GM12878 (cell line): ENCODE data around the gene CD276. TPM values are rescaled to one million over a fixed set of nuclear protein-coding genes. Genes with fewer than 3 reads are reported as not detected.

Experiments used
- ATAC-seq: fragments of 200-7000 bp; cut with Tn5 transposase; 3 replicates; pipeline ENCODE4 v1.9.1; 2020; ENCODE audit warnings: mild to moderate bottlenecking, moderate library complexity
- BruUV-seq: library from RNA; stranded (reverse); fragments of 400-500 nt; replicated peaks from 2 replicates; lab custom pipeline; 2021; lab: Mats Ljungman, UMichigan
- CTCF ChIA-PET: fragments of 300-600 bp; sonication (Branson Sonifier 250); formaldehyde crosslinking; extraction: SDS; loops from one replicate; lab custom pipeline; 2021; ENCODE audit warnings: inconsistent platforms; lab: Yijun Ruan, JAX
- POLR2A ChIA-PET: fragments of 350-600 bp; formaldehyde crosslinking; extraction: SDS; loops from one replicate; lab custom pipeline; 2021; ENCODE audit warnings: inconsistent platforms; lab: Charles Lee
- RAD21 ChIA-PET: fragments of 300-600 bp; sonication (Branson Sonifier 250); formaldehyde crosslinking; loops from one replicate; lab custom pipeline; 2023; ENCODE audit warnings: antibody characterized with exemption; ENCODE audit not compliant: unreplicated experiment; lab: Charles Lee
- SMC1A ChIA-PET: fragments of 300-600 bp; sonication (Branson Sonifier 250); formaldehyde crosslinking; loops from one replicate; lab custom pipeline; 2023; ENCODE audit not compliant: unreplicated experiment, uncharacterized antibody; lab: Charles Lee
- DNase-seq: peaks from one replicate; pipeline ENCODE4 v3.0.0-alpha.2; 2011; ENCODE audit warnings: low read depth, low spot score
- FAIRE-seq: peaks from 3 replicates; lab custom pipeline; 2011; peaks lifted over from hg19 to GRCh38; lab: Jason Lieb, UNC
- H2AFZ ChIP-seq: 2 replicates; pipeline ENCODE4 v1.6.0; 2011; ENCODE audit warnings: low read depth, low read length, control low read depth; ENCODE audit not compliant: control insufficient read depth
- H3K27ac ChIP-seq: 2 replicates; pipeline ENCODE4 v1.5.1; 2011; ENCODE audit warnings: control low read depth; ENCODE audit not compliant: control insufficient read depth, insufficient read depth
- H3K27me3 ChIP-seq, 2 experiments: replicated peaks in 1 of 2; 2 replicates each; pipeline versions ENCODE4 v1.6.0 to v1.6.1; 2011; ENCODE audit warnings: low read length in 1 of 2; ENCODE audit not compliant: control insufficient read depth in 2 of 2, insufficient read depth in 2 of 2
- H3K36me3 ChIP-seq, 2 experiments: 2 replicates each; pipeline ENCODE4 v1.5.1; 2011; ENCODE audit warnings: low read length in 1 of 2; ENCODE audit not compliant: control insufficient read depth in 2 of 2, insufficient read depth in 2 of 2
- H3K4me1 ChIP-seq: 2 replicates; pipeline ENCODE4 v1.6.1; 2011; ENCODE audit warnings: mild to moderate bottlenecking, low read length, moderate library complexity, mixed read lengths; ENCODE audit not compliant: control insufficient read depth, insufficient read depth
- H3K4me2 ChIP-seq: 2 replicates; pipeline ENCODE4 v1.6.0; 2011; ENCODE audit warnings: control low read depth; ENCODE audit not compliant: control insufficient read depth, insufficient read depth
- H3K4me3 ChIP-seq: fragments of 200-600 bp; sonication (generic); 2 replicates; pipeline ENCODE4 v1.5.1; 2016
- H3K79me2 ChIP-seq: 2 replicates; pipeline ENCODE4 v1.6.0; 2011; ENCODE audit warnings: low read length; ENCODE audit not compliant: control insufficient read depth, insufficient read depth
- H3K9ac ChIP-seq: 2 replicates; pipeline ENCODE4 v1.8.0; 2011; ENCODE audit warnings: low read length, control low read depth, mixed read lengths; ENCODE audit not compliant: control insufficient read depth, insufficient read depth
- H3K9me3 ChIP-seq: replicated peaks from 3 replicates; pipeline ENCODE4 v1.5.1; 2011; ENCODE audit warnings: mild to moderate bottlenecking, low read length; ENCODE audit not compliant: control insufficient read depth, insufficient read depth
- H4K20me1 ChIP-seq: 2 replicates; pipeline ENCODE4 v1.6.0; 2011; ENCODE audit not compliant: control insufficient read depth, insufficient read depth
- BRCA1 ChIP-seq: IDR thresholded peaks from 2 replicates; pipeline ENCODE4 v1.6.1; 2011; ENCODE audit warnings: low read depth, low read length, improper control_type of control experiment
- CHD1 ChIP-seq: IDR thresholded peaks from 2 replicates; pipeline ENCODE4 v1.6.1; 2012; ENCODE audit warnings: low read depth, low read length, improper control_type of control experiment
- JUNB ChIP-seq: IDR thresholded peaks from 2 replicates; pipeline ENCODE4 v1.6.1; 2016; ENCODE audit warnings: antibody characterized with exemption, mild to moderate bottlenecking
- MYC ChIP-seq: IDR thresholded peaks from 2 replicates; pipeline ENCODE4 v1.6.1; 2011; ENCODE audit warnings: mild to moderate bottlenecking, low read length, moderate library complexity, inconsistent platforms; ENCODE audit not compliant: insufficient read depth, insufficient replicate concordance, insufficient read length, severe bottlenecking
- POU2F2 ChIP-seq: IDR thresholded peaks from 3 replicates; pipeline ENCODE4 v1.6.1; 2011; ENCODE audit warnings: low read depth, mild to moderate bottlenecking, low read length, borderline replicate concordance
- RELA ChIP-seq: fragments of 450-650 bp; IDR thresholded peaks from 2 replicates; pipeline ENCODE4 v1.8.0; 2014; ENCODE audit warnings: borderline replicate concordance; ENCODE audit not compliant: partially characterized antibody
- YY1 ChIP-seq: IDR thresholded peaks from 2 replicates; pipeline ENCODE4 v1.6.1; 2011; ENCODE audit warnings: low read depth, mild to moderate bottlenecking, low read length
- ZNF24 ChIP-seq: fragments of 450-650 bp; IDR thresholded peaks from 2 replicates; pipeline ENCODE4 v1.6.1; 2017; ENCODE audit warnings: antibody characterized with exemption, mild to moderate bottlenecking
- ZNF687 ChIP-seq: fragments of 450-650 bp; IDR thresholded peaks from 2 replicates; pipeline ENCODE4 v1.6.1; 2017; ENCODE audit warnings: mild to moderate bottlenecking, moderate library complexity
- WGBS: methylation state at CpG from one replicate; pipeline ENCODE4 v1.1.6; 2016; ENCODE audit warnings: low lambda C conversion rate; ENCODE audit not compliant: insufficient replicate concordance, insufficient coverage; ENCODE audit errors: missing lambda C conversion rate; 5-methylcytosine and 5-hydroxymethylcytosine counted together
- in situ Hi-C: fragments of 300-500 bp; cut with MboI; formaldehyde crosslinking; loops from 9 replicates; pipeline ENCODE4 v1.14.3; 2018; ENCODE audit warnings: mixed read lengths
- intact Hi-C: fragments of 100-400 bp; cut with micrococcal nuclease; formaldehyde crosslinking; loops from one replicate; pipeline ENCODE4 v1.14.2; 2022; ENCODE audit not compliant: unreplicated experiment
- polyA plus RNA-seq, 11 experiments: library from polyadenylated mRNA; depleted of rRNA in 4 of 11; unstranded in 6 of 11; stranded (reverse) in 5 of 11; fragments of >200 nt; fragmentation: Nextera tagmentation in 4 of 11; fragmentation: Illumina TruSeq in 1 of 11; extraction: Ambion mirVana in 4 of 11; extraction: Trizol in 1 of 11; gene quantifications; 1 replicate in 1 of 11; 2 replicates in 10 of 11; pipeline versions ENCODE4 v1.2.1 to v1.2.3, GENCODE V29; 2011 to 2016; ENCODE audit warnings: inconsistent platforms in 2 of 11, missing spikeins in 2 of 11, low read depth in 1 of 11
- total RNA-seq, 4 experiments: library from RNA; depleted of rRNA in 3 of 4; stranded (reverse); fragments of >200 nt in 3 of 4; fragmentation: Illumina TruSeq in 1 of 4; extraction: Trizol in 1 of 4; gene quantifications; 2 replicates each; pipeline versions ENCODE4 v1.2.1 to v1.2.3, GENCODE V29; 2013 to 2021
- TF ChIP-seq, protein P1 (sequence below): fragments of 450-650 bp; IDR thresholded peaks from 2 replicates; pipeline ENCODE4 v1.6.1; 2016; ENCODE audit warnings: mild to moderate bottlenecking
- TF ChIP-seq, protein P2 (sequence below): IDR thresholded peaks from 2 replicates; pipeline ENCODE4 v1.6.1; 2012; ENCODE audit warnings: low read depth, low read length, improper control_type of control experiment

CD276 gene
- total and polyA plus RNA-seq, 10 of the 15 experiments (the other 5 are each of a cell fraction or from before 2014, with no cell fraction given): 0.11 to 3.0 (median 1.2) TPM

DNA sequence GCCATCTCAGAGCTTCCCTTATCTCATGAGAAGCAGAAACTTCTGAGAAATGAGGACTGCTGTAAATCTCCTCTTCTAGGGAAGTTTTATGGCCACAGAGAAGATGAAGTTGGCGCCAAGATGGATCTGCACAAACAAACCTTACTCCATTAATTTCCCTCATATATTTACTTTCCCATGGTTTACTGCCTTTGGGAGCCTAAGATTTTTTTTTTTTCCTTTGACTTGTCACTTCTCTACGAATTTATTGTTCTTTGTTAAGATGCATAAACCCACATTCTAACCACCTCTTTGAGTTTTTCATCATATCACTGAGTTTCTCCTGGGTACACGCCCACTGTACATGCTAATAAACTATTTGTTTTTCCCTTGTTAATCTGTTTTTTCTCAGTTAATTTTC lies 29.5 kb upstream of the CD276 start:
- ChIA-PET CTCF (no interaction called here), SMC1A (interaction anchor here (1.1 to 1.5 kb wide), 2 partner anchors 9 to 18 kb away, joined by 3 read pairs; no protein-coding TSS in a partner anchor), POLR2A (no interaction called here)
- Histone ChIP-seq H3K4me2 (no peak overlapping the region), H3K9ac (no peak overlapping the region), H3K9me3 (no peaks in the 10 kb centered on the region), H3K27me3 (no peaks in the 10 kb centered on the region), H3K36me3 (no peaks in the 10 kb centered on the region), H3K4me1 (no peaks in the 10 kb centered on the region; the same call in 1 of the 2 replicates), H3K4me3 (no peak overlapping the region)
- no peak for ATAC-seq
- 13% methylated on average over 3 of the region's 3 CpGs for WGBS
- TF ChIP-seq JUNB (no peak), RELA (no peak), ZNF687 (no peak), MYC (no peak), BRCA1 (no peak), POU2F2 (no peak), ZNF24 (no peak), YY1 (no peak), CHD1 (no peak)
- TF ChIP-seq, protein P1, sequence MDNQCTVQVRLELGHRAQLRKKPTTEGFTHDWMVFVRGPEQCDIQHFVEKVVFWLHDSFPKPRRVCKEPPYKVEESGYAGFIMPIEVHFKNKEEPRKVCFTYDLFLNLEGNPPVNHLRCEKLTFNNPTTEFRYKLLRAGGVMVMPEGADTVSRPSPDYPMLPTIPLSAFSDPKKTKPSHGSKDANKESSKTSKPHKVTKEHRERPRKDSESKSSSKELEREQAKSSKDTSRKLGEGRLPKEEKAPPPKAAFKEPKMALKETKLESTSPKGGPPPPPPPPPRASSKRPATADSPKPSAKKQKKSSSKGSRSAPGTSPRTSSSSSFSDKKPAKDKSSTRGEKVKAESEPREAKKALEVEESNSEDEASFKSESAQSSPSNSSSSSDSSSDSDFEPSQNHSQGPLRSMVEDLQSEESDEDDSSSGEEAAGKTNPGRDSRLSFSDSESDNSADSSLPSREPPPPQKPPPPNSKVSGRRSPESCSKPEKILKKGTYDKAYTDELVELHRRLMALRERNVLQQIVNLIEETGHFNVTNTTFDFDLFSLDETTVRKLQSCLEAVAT: no peak
- TF ChIP-seq, protein P2, sequence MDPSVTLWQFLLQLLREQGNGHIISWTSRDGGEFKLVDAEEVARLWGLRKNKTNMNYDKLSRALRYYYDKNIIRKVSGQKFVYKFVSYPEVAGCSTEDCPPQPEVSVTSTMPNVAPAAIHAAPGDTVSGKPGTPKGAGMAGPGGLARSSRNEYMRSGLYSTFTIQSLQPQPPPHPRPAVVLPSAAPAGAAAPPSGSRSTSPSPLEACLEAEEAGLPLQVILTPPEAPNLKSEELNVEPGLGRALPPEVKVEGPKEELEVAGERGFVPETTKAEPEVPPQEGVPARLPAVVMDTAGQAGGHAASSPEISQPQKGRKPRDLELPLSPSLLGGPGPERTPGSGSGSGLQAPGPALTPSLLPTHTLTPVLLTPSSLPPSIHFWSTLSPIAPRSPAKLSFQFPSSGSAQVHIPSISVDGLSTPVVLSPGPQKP: no peak
- TF ChIP-seq, all 136 proteins: peak for 0
- H3K79me2 ChIP-seq: no peaks in the 10 kb centered on the region
- DNase-seq (no peak), FAIRE-seq (no peak)
- intact Hi-C loops: loop anchor here (10.0 kb wide), 1 partner anchor 230 kb away; no protein-coding TSS in a partner anchor
- H2AFZ ChIP-seq: no peak overlapping the region
- BruUV-seq: no TSS peak
- no peak overlapping the region for H3K27ac ChIP-seq
- no peaks in the 10 kb centered on the region for H4K20me1 ChIP-seq
- in situ Hi-C loops: no loop called here
- RAD21 ChIA-PET: no interaction called here
